ENCODE data around the gene TLE2.
"Not testable (repeated sequence)": the region's sequence is repeated elsewhere in the genome, so short reads cannot be mapped to it uniquely, and the experiment has no call there.

TLE2 gene

GRCh38 chr19:3055741-3056416 is 26.8 kb upstream of the TLE2 start:
- no peak for DNase-seq (ENCODE audit: low read depth in 2 of 2)

- DNase-seq (ENCODE audit: low read depth in 2 of 2) = no peak
Measured at GRCh38 chr19:3054972-3055740, 26.1 kb upstream of the TLE2 start.

- no peak for DNase-seq (ENCODE audit: low read depth in 2 of 2)
Measured at GRCh38 chr19:3054265-3054971, 25.3 kb upstream of the TLE2 start.

- DNase-seq (ENCODE audit: low read depth in 2 of 2) = no peak
Measured at GRCh38 chr19:3053780-3054179, 24.7 kb upstream of the TLE2 start.

GRCh38 chr19:3053218-3053621 is 24.1 kb upstream of the TLE2 start:
- no peak for DNase-seq (ENCODE audit: low read depth in 2 of 2)

GRCh38 chr19:3050016-3050415 is 20.9 kb upstream of the TLE2 start:
- not testable (repeated sequence) for DNase-seq (ENCODE audit: low read depth in 2 of 2)

- no peak for DNase-seq (ENCODE audit: low read depth in 2 of 2)
Measured at GRCh38 chr19:3049089-3049488, 20.0 kb upstream of the TLE2 start.

- no peak for DNase-seq (ENCODE audit: low read depth in 2 of 2)
Measured at GRCh38 chr19:3048190-3048533, 19.1 kb upstream of the TLE2 start.

- DNase-seq (ENCODE audit: low read depth in 2 of 2) = peak; percentile 49 to 51
Measured at GRCh38 chr19:3047496-3048189, 18.6 kb upstream of the TLE2 start.

GRCh38 chr19:3046698-3047495 is 17.8 kb upstream of the TLE2 start:
- DNase-seq (ENCODE audit: low read depth in 2 of 2) = no peak

- no peak for DNase-seq (ENCODE audit: low read depth in 2 of 2)
Measured at GRCh38 chr19:3045885-3046697, 17.0 kb upstream of the TLE2 start.

GRCh38 chr19:3045191-3045590 is 16.1 kb upstream of the TLE2 start:
- no peak for DNase-seq (ENCODE audit: low read depth in 2 of 2)

GRCh38 chr19:3042621-3043267 is 13.7 kb upstream of the TLE2 start:
- no peak for DNase-seq (ENCODE audit: low read depth in 2 of 2)

GRCh38 chr19:3041761-3042620 is 12.9 kb upstream of the TLE2 start:
- DNase-seq (ENCODE audit: low read depth in 2 of 2) = no peak

GRCh38 chr19:3041327-3041726 is 12.2 kb upstream of the TLE2 start:
- no peak for DNase-seq (ENCODE audit: low read depth in 2 of 2)

GRCh38 chr19:3039641-3040077 is 10.6 kb upstream of the TLE2 start:
- no peak for DNase-seq (ENCODE audit: low read depth in 2 of 2)

- DNase-seq (ENCODE audit: low read depth in 2 of 2) = no peak
Measured at GRCh38 chr19:3039125-3039524, 10.0 kb upstream of the TLE2 start.

- DNase-seq (ENCODE audit: low read depth in 2 of 2) = no peak
Measured at GRCh38 chr19:3038214-3038613, 9.1 kb upstream of the TLE2 start.

- not testable (repeated sequence) for DNase-seq (ENCODE audit: low read depth in 2 of 2)
Measured at GRCh38 chr19:3036977-3037544, 8.0 kb upstream of the TLE2 start.
